Lower leg skin (tissue), 4 donors: ENCODE data around the gene METAP1. TPM values are rescaled to one million over a fixed set of nuclear protein-coding genes. Genes with fewer than 3 reads are reported as not detected.

Experiments used
- DNase-seq, 2 donors: peaks; one replicate each; pipeline ENCODE4 v3.0.0-alpha.2; 2019; ENCODE audit warnings: low spot score in 2 of 2
- H3K4me3 ChIP-seq: fragments of 200-600 bp; sonication (generic); 2 replicates; pipeline ENCODE4 v1.5.1; 2017; ENCODE audit warnings: mild to moderate bottlenecking, low read depth; ENCODE audit not compliant: poor library complexity, severe bottlenecking
- POLR2A ChIP-seq, 2 donors: fragments of 450-650 bp; IDR thresholded peaks; one replicate each; pipeline ENCODE4 v1.6.1; 2016 to 2017; ENCODE audit warnings: antibody characterized with exemption in 2 of 2, mild to moderate bottlenecking in 1 of 2, moderate library complexity in 1 of 2
- WGBS, 2 donors: methylation state at CpG; one replicate each; pipeline ENCODE4 v1.1.5; 2018; 5-methylcytosine and 5-hydroxymethylcytosine counted together
- intact Hi-C: fragments of 100-400 bp; cut with DNase I; formaldehyde crosslinking; loops from one replicate; pipeline ENCODE4 v1.15.0; 2023; ENCODE audit warnings: low total_unique reads
- total RNA-seq, 4 donors: library from RNA; depleted of rRNA; stranded (reverse); fragments of >200 nt; gene quantifications; one replicate each; pipeline ENCODE4 v1.1.0, GENCODE V29; 2016
- TF ChIP-seq, protein P1 (sequence below), 3 donors: fragments of 450-650 bp; IDR thresholded peaks; one replicate each; pipeline ENCODE4 v1.5.1; 2016; ENCODE audit warnings: antibody characterized with exemption in 3 of 3, mild to moderate bottlenecking in 3 of 3, moderate library complexity in 2 of 3

Gene METAP1
- total RNA-seq, 4 donors from 2014 or later = 35.0 to 58.4 (median 39.8) TPM

DNA sequence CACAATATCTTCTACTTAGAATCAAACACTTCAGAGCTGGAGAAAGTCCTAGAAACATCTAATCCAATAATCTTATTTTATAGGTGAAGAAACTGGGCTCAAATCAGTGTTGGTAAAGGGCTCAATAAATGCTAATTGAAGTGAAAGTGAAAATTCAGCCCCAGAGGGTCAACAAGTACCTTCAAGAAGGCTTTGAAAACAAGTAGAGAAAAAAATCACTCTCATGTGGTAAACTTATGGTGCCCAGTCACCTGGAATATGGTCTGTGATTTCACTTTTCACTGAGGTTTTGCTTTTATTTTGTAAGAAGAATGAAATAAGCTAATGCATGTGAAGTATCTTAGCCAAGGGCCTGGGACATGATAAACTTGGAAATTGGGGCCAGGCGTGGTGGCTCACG is 37.5 kb upstream of the METAP1 start:
- intact Hi-C loops = no loop called here
- H3K4me3 ChIP-seq = no peak overlapping the region
- no peak for DNase-seq
- WGBS, 2 donors = 89 to 98% methylated on average over 2 of the region's 2 CpGs
- no peak for TF ChIP-seq POLR2A (IDR thresholded peaks at IDR 0.05)
- TF ChIP-seq, protein P1, sequence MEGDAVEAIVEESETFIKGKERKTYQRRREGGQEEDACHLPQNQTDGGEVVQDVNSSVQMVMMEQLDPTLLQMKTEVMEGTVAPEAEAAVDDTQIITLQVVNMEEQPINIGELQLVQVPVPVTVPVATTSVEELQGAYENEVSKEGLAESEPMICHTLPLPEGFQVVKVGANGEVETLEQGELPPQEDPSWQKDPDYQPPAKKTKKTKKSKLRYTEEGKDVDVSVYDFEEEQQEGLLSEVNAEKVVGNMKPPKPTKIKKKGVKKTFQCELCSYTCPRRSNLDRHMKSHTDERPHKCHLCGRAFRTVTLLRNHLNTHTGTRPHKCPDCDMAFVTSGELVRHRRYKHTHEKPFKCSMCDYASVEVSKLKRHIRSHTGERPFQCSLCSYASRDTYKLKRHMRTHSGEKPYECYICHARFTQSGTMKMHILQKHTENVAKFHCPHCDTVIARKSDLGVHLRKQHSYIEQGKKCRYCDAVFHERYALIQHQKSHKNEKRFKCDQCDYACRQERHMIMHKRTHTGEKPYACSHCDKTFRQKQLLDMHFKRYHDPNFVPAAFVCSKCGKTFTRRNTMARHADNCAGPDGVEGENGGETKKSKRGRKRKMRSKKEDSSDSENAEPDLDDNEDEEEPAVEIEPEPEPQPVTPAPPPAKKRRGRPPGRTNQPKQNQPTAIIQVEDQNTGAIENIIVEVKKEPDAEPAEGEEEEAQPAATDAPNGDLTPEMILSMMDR (IDR thresholded peaks at IDR 0.05) = no peak

DNA sequence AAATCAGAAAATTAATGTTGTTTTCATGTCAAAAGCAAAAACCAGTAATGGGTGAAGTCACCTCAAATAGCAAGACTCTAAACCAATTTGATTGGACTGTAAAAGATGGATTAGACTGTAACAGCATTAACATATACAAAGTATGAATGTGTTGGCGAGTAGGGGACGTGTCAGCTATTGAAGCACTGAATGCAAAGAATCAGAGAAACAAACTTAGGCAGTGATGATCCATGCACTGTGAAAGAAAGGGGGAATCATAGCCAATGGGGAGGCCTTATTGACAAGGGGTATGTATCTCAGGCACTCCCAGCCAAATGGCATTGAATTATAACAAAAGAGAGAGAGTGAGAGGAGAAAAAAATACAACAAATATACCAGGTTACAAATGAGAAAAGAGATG is 36.1 kb upstream of the METAP1 start:
- intact Hi-C loops = no loop called here
- TF ChIP-seq POLR2A (IDR thresholded peaks at IDR 0.05) = no peak
- TF ChIP-seq, protein P1 (IDR thresholded peaks at IDR 0.05) = no peak
- WGBS, 2 donors = 95 to 96% methylated on average over 2 of the region's 2 CpGs

GRCh38 chr4:98961770-98962169 is 33.8 kb upstream of the METAP1 start:
- TF ChIP-seq, protein P1 (IDR thresholded peaks at IDR 0.05) = no peak
- no peak for DNase-seq
- intact Hi-C loops = no loop called here
- no peak overlapping the region for H3K4me3 ChIP-seq
- 88 to 89% methylated on average over 2 of the region's 2 CpGs for WGBS, 2 donors

More for the DNA sequence above, 36.1 kb upstream of the METAP1 start:
- H3K4me3 ChIP-seq = no peak overlapping the region
- DNase-seq = no peak

DNA sequence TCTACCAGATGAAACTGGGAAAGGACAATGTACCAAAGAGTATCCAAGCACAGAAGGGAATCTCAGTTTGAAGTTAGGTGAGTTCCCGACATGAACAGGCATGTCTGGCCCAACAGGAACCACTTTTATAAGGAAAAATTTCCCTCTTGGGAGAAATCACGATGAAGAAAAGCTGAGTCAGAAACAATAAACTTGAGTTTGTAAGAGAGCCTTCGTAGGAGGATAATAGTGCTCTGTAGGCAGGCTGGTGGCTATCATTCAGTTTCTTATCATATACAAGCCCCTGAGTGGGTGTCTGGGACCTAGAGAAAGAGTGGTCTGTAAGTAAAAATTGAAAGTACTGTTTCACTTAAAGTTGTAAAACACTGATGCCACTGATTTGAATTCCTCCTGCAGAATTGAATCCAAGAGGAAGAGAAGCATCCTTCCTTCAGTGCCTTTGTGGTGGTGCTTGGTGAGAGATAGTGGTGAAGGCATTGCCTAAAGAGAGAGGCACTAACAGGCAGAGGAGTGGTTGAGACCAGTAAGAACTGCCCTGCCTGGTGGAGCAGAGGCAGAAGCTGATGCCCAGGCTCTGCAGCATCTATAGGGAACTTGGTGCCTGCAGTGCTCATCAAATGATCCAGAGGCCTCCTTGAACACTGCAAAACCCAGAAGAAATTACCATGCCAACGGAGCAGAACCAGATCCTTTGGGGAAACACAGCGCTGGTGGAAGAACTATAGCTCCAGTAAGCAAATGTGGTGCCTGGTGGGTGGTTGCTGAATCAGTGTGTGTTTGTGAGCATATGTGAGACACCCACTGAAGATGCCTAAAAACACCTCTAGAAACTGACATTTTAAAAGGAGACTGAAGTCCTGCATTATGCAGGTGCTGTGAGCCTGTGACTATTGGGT is 31.7 kb upstream of the METAP1 start:
- TF ChIP-seq, protein P1 (IDR thresholded peaks at IDR 0.05) = no peak
- TF ChIP-seq POLR2A (IDR thresholded peaks at IDR 0.05) = no peak
- intact Hi-C loops = no loop called here
- no peak overlapping the region for H3K4me3 ChIP-seq
- DNase-seq = no peak
- WGBS, 2 donors = 58 to 63% methylated on average over 5 of the region's 5 CpGs

- no peak for TF ChIP-seq POLR2A (IDR thresholded peaks at IDR 0.05)
- TF ChIP-seq, protein P1 (IDR thresholded peaks at IDR 0.05) = no peak
- no peak for DNase-seq
- H3K4me3 ChIP-seq = no peak overlapping the region
- 89 to 95% methylated on average over 3 of the region's 3 CpGs for WGBS, 2 donors
- intact Hi-C loops = no loop called here
Observed at GRCh38 chr4:98966926-98967325, 28.6 kb upstream of the METAP1 start.
